GM21576 (cell line): ENCODE results near the gene GMDS.

Experiments
- ATAC-seq: cut with Tn5 transposase; IDR thresholded peaks from one replicate; pipeline ENCODE4 v1.9.1; 2021; ENCODE audit warnings: mild to moderate bottlenecking, moderate library complexity; ENCODE audit not compliant: unreplicated experiment

Gene GMDS

GRCh38 chr6:1587546-1587945, 657.9 kb downstream of the GMDS start:
- no peak for ATAC-seq

GRCh38 chr6:1586861-1587450, 658.4 kb downstream of the GMDS start:
- ATAC-seq: no peak

- no peak for ATAC-seq
These were observed 659.1 kb downstream of the GMDS start for GRCh38 chr6:1586256-1586655.

GRCh38 chr6:1585669-1586049, 659.7 kb downstream of the GMDS start:
- no peak for ATAC-seq

- ATAC-seq: no peak
These were observed 660.3 kb downstream of the GMDS start for GRCh38 chr6:1584996-1585668.

- no peak for ATAC-seq
These were observed 661.3 kb downstream of the GMDS start for GRCh38 chr6:1584146-1584545.

GRCh38 chr6:1581120-1581991, 664.0 kb downstream of the GMDS start:
- no peak for ATAC-seq

GRCh38 chr6:1580585-1580984, 664.8 kb downstream of the GMDS start:
- no peak for ATAC-seq

GRCh38 chr6:1580109-1580508, 665.3 kb downstream of the GMDS start:
- no peak for ATAC-seq

- no peak for ATAC-seq
These were observed 666.3 kb downstream of the GMDS start for GRCh38 chr6:1579096-1579495.

GRCh38 chr6:1577896-1578745, 667.3 kb downstream of the GMDS start:
- no peak for ATAC-seq

- no peak for ATAC-seq
These were observed 668.2 kb downstream of the GMDS start for GRCh38 chr6:1577146-1577680.

GRCh38 chr6:1576711-1577110, 668.7 kb downstream of the GMDS start:
- ATAC-seq: no peak

- ATAC-seq: no peak
These were observed 669.2 kb downstream of the GMDS start for GRCh38 chr6:1576166-1576565.

GRCh38 chr6:1575210-1576041, 670.0 kb downstream of the GMDS start:
- no peak for ATAC-seq

- ATAC-seq: no peak
These were observed 670.6 kb downstream of the GMDS start for GRCh38 chr6:1574890-1575209.

GRCh38 chr6:1574083-1574761, 671.2 kb downstream of the GMDS start:
- ATAC-seq: no peak
